Mucosa of descending colon (tissue), 3 donors: ENCODE measurements around the gene ANKMY1. TPM values are rescaled to one million over a fixed set of nuclear protein-coding genes. Genes with fewer than 3 reads are reported as not detected.

Experiments used
- ATAC-seq: fragments of 200-7000 bp; cut with Tn5 transposase; one replicate; pipeline ENCODE4 v1.9.1; 2020; ENCODE audit warnings: mild to moderate bottlenecking, moderate library complexity
- DNase-seq, 3 donors: peaks; one replicate each; pipeline ENCODE4 v3.0.0-alpha.2; 2020
- H3K36me3 ChIP-seq: fragments of 200-600 bp; one replicate; pipeline ENCODE4 v1.8.0; 2021; ENCODE audit warnings: low read depth, mild to moderate bottlenecking
- H3K4me1 ChIP-seq: fragments of 200-600 bp; one replicate; pipeline ENCODE4 v1.8.0; 2021; ENCODE audit warnings: low read depth, mild to moderate bottlenecking
- H3K4me3 ChIP-seq: fragments of 200-600 bp; one replicate; pipeline ENCODE4 v1.8.0; 2021; ENCODE audit warnings: mild to moderate bottlenecking
- H3K9me3 ChIP-seq: fragments of 200-600 bp; one replicate; pipeline ENCODE4 v1.8.0; 2021; ENCODE audit warnings: mild to moderate bottlenecking
- CTCF ChIP-seq: fragments of 200-600 bp; IDR thresholded peaks from one replicate; pipeline ENCODE4 v1.8.0; 2022; ENCODE audit warnings: antibody characterized with exemption, mild to moderate bottlenecking
- intact Hi-C, 2 donors: fragments of 100-400 bp; cut with DNase I in 1 of 2; cut with micrococcal nuclease in 1 of 2; formaldehyde crosslinking; loops; one replicate each; pipeline versions ENCODE4 v1.11.0 to v1.11.1; 2022; cut with DNase I, micrococcal nuclease
- total RNA-seq, 3 donors: library from RNA; stranded (reverse); fragmentation: NEBNext Ultra II Directional in 2 of 3; extraction: Animal tissue kit (Norgen Biotek cat#: 25700) in 2 of 3; gene quantifications; one replicate each; pipeline versions ENCODE4 v1.2.1 to v1.2.4, GENCODE V29; 2021 to 2023
- donor health status: DM: no; HTN: no; CAD: no; lungs with moderate emphysema.
- donor health status: DM: no; HTN: no; CAD: no.
- donor health status: DM: no; HTN: yes; CAD: no.

ANKMY1 gene
- total RNA-seq, 3 donors from 2014 or later, result 23.0 to 32.7 (median 23.5) TPM

- DNase-seq, result peak; percentile 56 to 80 (median 62)
- intact Hi-C loops, result no loop called here
- peak; percentile 66 for ATAC-seq
- H3K9me3 ChIP-seq, result no peaks in the 10 kb centered on the region
- no peaks in the 10 kb centered on the region for H3K36me3 ChIP-seq
- peaks cover 8% of the 10 kb centered on the region for H3K4me1 ChIP-seq
- no peak for TF ChIP-seq CTCF
- H3K4me3 ChIP-seq, result no peak overlapping the region
These were observed 105.1 kb downstream of the ANKMY1 start for GRCh38 chr2:240452462-240453256.

GRCh38 chr2:240451791-240452461 lies 105.9 kb downstream of the ANKMY1 start:
- intact Hi-C loops, result no loop called here
- Histone ChIP-seq H3K4me3 (no peak overlapping the region), H3K4me1 (peaks cover 6% of the 10 kb centered on the region), H3K36me3 (no peaks in the 10 kb centered on the region), H3K9me3 (no peaks in the 10 kb centered on the region)
- ATAC-seq (no peak), DNase-seq (peak in 2 of 3 donors; percentile 27 to 45)
- TF ChIP-seq CTCF, result no peak

GRCh38 chr2:240451108-240451611 lies 106.6 kb downstream of the ANKMY1 start:
- no peak overlapping the region for H3K4me3 ChIP-seq
- ATAC-seq (no peak), DNase-seq (peak in 2 of 3 donors; percentile 20 to 38)
- TF ChIP-seq CTCF, result no peak
- H3K4me1 ChIP-seq, result peaks cover 3% of the 10 kb centered on the region
- intact Hi-C loops, result no loop called here
- no peaks in the 10 kb centered on the region for H3K9me3 ChIP-seq
- H3K36me3 ChIP-seq, result no peaks in the 10 kb centered on the region

GRCh38 chr2:240450532-240451107 lies 107.2 kb downstream of the ANKMY1 start:
- ATAC-seq, result no peak
- intact Hi-C loops, result no loop called here
- Histone ChIP-seq H3K9me3 (no peaks in the 10 kb centered on the region), H3K36me3 (no peaks in the 10 kb centered on the region), H3K4me1 (peaks cover 3% of the 10 kb centered on the region), H3K4me3 (no peak overlapping the region)
- DNase-seq, result peak in 2 of 3 donors; percentile 16 to 24
- TF ChIP-seq CTCF, result no peak

- Histone ChIP-seq H3K9me3 (no peaks in the 10 kb centered on the region), H3K36me3 (no peaks in the 10 kb centered on the region), H3K4me3 (no peak overlapping the region), H3K4me1 (peaks cover 3% of the 10 kb centered on the region)
- ATAC-seq (no peak), DNase-seq (peak in 2 of 3 donors; percentile 16 to 27)
- TF ChIP-seq CTCF, result no peak
- intact Hi-C loops, result no loop called here
These were observed 107.8 kb downstream of the ANKMY1 start for GRCh38 chr2:240449764-240450531.
